ENCODE data around the gene ANO8. TPM values are rescaled to one million over a fixed set of nuclear protein-coding genes. Genes with fewer than 3 reads are reported as not detected.

The ANO8 gene
- total RNA-seq, 1 donor: 5.5 TPM

GRCh38 chr19:17352608-17353280, 18.1 kb upstream of the ANO8 start:
- Histone ChIP-seq H3K9me3 (ENCODE audit: low read depth, low read length) (no peaks in the 10 kb centered on the region), H3K4me3 (ENCODE audit: low read length) (no peak overlapping the region), H3K4me1 (ENCODE audit: insufficient read depth, low read length) (no peaks in the 10 kb centered on the region), H3K27me3 (ENCODE audit: insufficient read depth, low read length) (peaks cover 9% of the 10 kb centered on the region)

GRCh38 chr19:17351815-17352435, 17.3 kb upstream of the ANO8 start:
- no peaks in the 10 kb centered on the region for H3K9me3 ChIP-seq (ENCODE audit: low read depth, low read length)
- no peaks in the 10 kb centered on the region for H3K4me1 ChIP-seq (ENCODE audit: insufficient read depth, low read length)
- peaks cover 10% of the 10 kb centered on the region for H3K27me3 ChIP-seq (ENCODE audit: insufficient read depth, low read length)
- H3K4me3 ChIP-seq (ENCODE audit: low read length): no peak overlapping the region

GRCh38 chr19:17348700-17349099, 14.0 kb upstream of the ANO8 start:
- Histone ChIP-seq H3K9me3 (ENCODE audit: low read depth, low read length) (no peaks in the 10 kb centered on the region), H3K27me3 (ENCODE audit: insufficient read depth, low read length) (peaks cover 11% of the 10 kb centered on the region), H3K4me1 (ENCODE audit: insufficient read depth, low read length) (no peaks in the 10 kb centered on the region), H3K4me3 (ENCODE audit: low read length) (no peak overlapping the region)

GRCh38 chr19:17347877-17348276, 13.2 kb upstream of the ANO8 start:
- H3K27me3 ChIP-seq (ENCODE audit: insufficient read depth, low read length): peaks cover 11% of the 10 kb centered on the region
- no peaks in the 10 kb centered on the region for H3K4me1 ChIP-seq (ENCODE audit: insufficient read depth, low read length)
- no peak overlapping the region for H3K4me3 ChIP-seq (ENCODE audit: low read length)
- no peaks in the 10 kb centered on the region for H3K9me3 ChIP-seq (ENCODE audit: low read depth, low read length)

GRCh38 chr19:17347361-17347760, 12.7 kb upstream of the ANO8 start:
- no peaks in the 10 kb centered on the region for H3K4me1 ChIP-seq (ENCODE audit: insufficient read depth, low read length)
- no peak overlapping the region for H3K4me3 ChIP-seq (ENCODE audit: low read length)
- H3K27me3 ChIP-seq (ENCODE audit: insufficient read depth, low read length): peaks cover 11% of the 10 kb centered on the region
- no peaks in the 10 kb centered on the region for H3K9me3 ChIP-seq (ENCODE audit: low read depth, low read length)

GRCh38 chr19:17346109-17346671, 11.5 kb upstream of the ANO8 start:
- no peaks in the 10 kb centered on the region for H3K9me3 ChIP-seq (ENCODE audit: low read depth, low read length)
- no peaks in the 10 kb centered on the region for H3K4me1 ChIP-seq (ENCODE audit: insufficient read depth, low read length)
- peaks cover 11% of the 10 kb centered on the region for H3K27me3 ChIP-seq (ENCODE audit: insufficient read depth, low read length)
- no peak overlapping the region for H3K4me3 ChIP-seq (ENCODE audit: low read length)

GRCh38 chr19:17341845-17342244, 7.2 kb upstream of the ANO8 start:
- H3K4me1 ChIP-seq (ENCODE audit: insufficient read depth, low read length): peaks cover 15% of the 10 kb centered on the region
- H3K9me3 ChIP-seq (ENCODE audit: low read depth, low read length): no peaks in the 10 kb centered on the region
- no peak overlapping the region for H3K4me3 ChIP-seq (ENCODE audit: low read length)
- H3K27me3 ChIP-seq (ENCODE audit: insufficient read depth, low read length): peaks cover under 1% of the 10 kb centered on the region

- H3K27me3 ChIP-seq (ENCODE audit: insufficient read depth, low read length): no peaks in the 10 kb centered on the region
- no peaks in the 10 kb centered on the region for H3K9me3 ChIP-seq (ENCODE audit: low read depth, low read length)
- peaks cover 19% of the 10 kb centered on the region for H3K4me1 ChIP-seq (ENCODE audit: insufficient read depth, low read length)
- no peak overlapping the region for H3K4me3 ChIP-seq (ENCODE audit: low read length)
Measured at GRCh38 chr19:17341386-17341785, 6.7 kb upstream of the ANO8 start.

GRCh38 chr19:17340871-17341357, 6.3 kb upstream of the ANO8 start:
- Histone ChIP-seq H3K27me3 (ENCODE audit: insufficient read depth, low read length) (no peaks in the 10 kb centered on the region), H3K4me1 (ENCODE audit: insufficient read depth, low read length) (peaks cover 24% of the 10 kb centered on the region), H3K9me3 (ENCODE audit: low read depth, low read length) (no peaks in the 10 kb centered on the region), H3K4me3 (ENCODE audit: low read length) (no peak overlapping the region)

GRCh38 chr19:17340302-17340870, 5.7 kb upstream of the ANO8 start:
- no peaks in the 10 kb centered on the region for H3K27me3 ChIP-seq (ENCODE audit: insufficient read depth, low read length)
- no peaks in the 10 kb centered on the region for H3K9me3 ChIP-seq (ENCODE audit: low read depth, low read length)
- no peak overlapping the region for H3K4me3 ChIP-seq (ENCODE audit: low read length)
- H3K4me1 ChIP-seq (ENCODE audit: insufficient read depth, low read length): peaks cover 29% of the 10 kb centered on the region

- H3K4me3 ChIP-seq (ENCODE audit: low read length): no peak overlapping the region
- H3K9me3 ChIP-seq (ENCODE audit: low read depth, low read length): no peaks in the 10 kb centered on the region
- peaks cover 39% of the 10 kb centered on the region for H3K4me1 ChIP-seq (ENCODE audit: insufficient read depth, low read length)
- no peaks in the 10 kb centered on the region for H3K27me3 ChIP-seq (ENCODE audit: insufficient read depth, low read length)
Measured at GRCh38 chr19:17339088-17339741, 4.6 kb upstream of the ANO8 start.

- H3K4me1 ChIP-seq (ENCODE audit: insufficient read depth, low read length): peaks cover 45% of the 10 kb centered on the region
- no peak overlapping the region for H3K4me3 ChIP-seq (ENCODE audit: low read length)
- H3K9me3 ChIP-seq (ENCODE audit: low read depth, low read length): no peaks in the 10 kb centered on the region
- H3K27me3 ChIP-seq (ENCODE audit: insufficient read depth, low read length): no peaks in the 10 kb centered on the region
Measured at GRCh38 chr19:17338433-17339078, 3.9 kb upstream of the ANO8 start.

- Histone ChIP-seq H3K4me3 (ENCODE audit: low read length) (peak overlapping the region; percentile 81), H3K4me1 (ENCODE audit: insufficient read depth, low read length) (peaks cover 51% of the 10 kb centered on the region), H3K27me3 (ENCODE audit: insufficient read depth, low read length) (no peaks in the 10 kb centered on the region), H3K9me3 (ENCODE audit: low read depth, low read length) (no peaks in the 10 kb centered on the region)
Measured at GRCh38 chr19:17337675-17338432, 3.2 kb upstream of the ANO8 start.

Data from mononuclear cell (primary cell).